ENCODE results near the gene SFSWAP.
"Not testable (repeated sequence)": the region's sequence is repeated elsewhere in the genome, so short reads cannot be mapped to it uniquely, and the experiment has no call there.

Gene SFSWAP

GRCh38 chr12:131680392-131681256 lies 30.3 kb upstream of the SFSWAP start:
- not testable (repeated sequence) for H3K4me1 ChIP-seq (ENCODE audit: control insufficient read depth in 1 of 2, insufficient read depth in 2 of 2, low read length in 2 of 2); H3K27me3 ChIP-seq (ENCODE audit: low read depth, low read length); H3K27ac ChIP-seq (ENCODE audit: low read length); H3K9me3 ChIP-seq (ENCODE audit: control insufficient read depth in 1 of 2, low read length in 2 of 2); H3K4me3 ChIP-seq (ENCODE audit: low read depth in 1 of 2, low read length in 2 of 2); H3K36me3 ChIP-seq (ENCODE audit: control insufficient read depth in 1 of 2, insufficient read depth in 2 of 2, low read length in 2 of 2)

GRCh38 chr12:131681257-131681620 lies 29.7 kb upstream of the SFSWAP start:
- H3K4me3 ChIP-seq (ENCODE audit: low read depth in 1 of 2, low read length in 2 of 2) = no peak overlapping the region
- H3K27me3 ChIP-seq (ENCODE audit: low read depth, low read length) = no peaks in the 10 kb centered on the region
- H3K36me3 ChIP-seq (ENCODE audit: control insufficient read depth in 1 of 2, insufficient read depth in 2 of 2, low read length in 2 of 2) = no peaks in the 10 kb centered on the region

GRCh38 chr12:131681746-131682509 lies 29.0 kb upstream of the SFSWAP start:
- H3K4me1 ChIP-seq (ENCODE audit: control insufficient read depth in 1 of 2, insufficient read depth in 2 of 2, low read length in 2 of 2); H3K4me3 ChIP-seq (ENCODE audit: low read depth in 1 of 2, low read length in 2 of 2); H3K27me3 ChIP-seq (ENCODE audit: low read depth, low read length); H3K9me3 ChIP-seq (ENCODE audit: control insufficient read depth in 1 of 2, low read length in 2 of 2); H3K36me3 ChIP-seq (ENCODE audit: control insufficient read depth in 1 of 2, insufficient read depth in 2 of 2, low read length in 2 of 2); H3K27ac ChIP-seq (ENCODE audit: low read length): not testable (repeated sequence)

More at GRCh38 chr12:131681257-131681620, 29.7 kb upstream of the SFSWAP start:
- no peak overlapping the region for H3K27ac ChIP-seq (ENCODE audit: low read length)
- H3K4me1 ChIP-seq (ENCODE audit: control insufficient read depth in 1 of 2, insufficient read depth in 2 of 2, low read length in 2 of 2) = no peaks in the 10 kb centered on the region
- no peaks in the 10 kb centered on the region for H3K9me3 ChIP-seq (ENCODE audit: control insufficient read depth in 1 of 2, low read length in 2 of 2)

- H3K36me3 ChIP-seq (ENCODE audit: control insufficient read depth in 1 of 2, insufficient read depth in 2 of 2, low read length in 2 of 2) = no peaks in the 10 kb centered on the region
- no peaks in the 10 kb centered on the region for H3K4me1 ChIP-seq (ENCODE audit: control insufficient read depth in 1 of 2, insufficient read depth in 2 of 2, low read length in 2 of 2)
- H3K9me3 ChIP-seq (ENCODE audit: control insufficient read depth in 1 of 2, low read length in 2 of 2) = no peaks in the 10 kb centered on the region
- H3K27me3 ChIP-seq (ENCODE audit: low read depth, low read length) = no peaks in the 10 kb centered on the region
- no peak overlapping the region for H3K27ac ChIP-seq (ENCODE audit: low read length)
- no peak overlapping the region for H3K4me3 ChIP-seq (ENCODE audit: low read depth in 1 of 2, low read length in 2 of 2)
These were observed 28.4 kb upstream of the SFSWAP start for GRCh38 chr12:131682510-131682895.

GRCh38 chr12:131683266-131684014 lies 27.4 kb upstream of the SFSWAP start:
- Histone ChIP-seq H3K36me3 (ENCODE audit: control insufficient read depth in 1 of 2, insufficient read depth in 2 of 2, low read length in 2 of 2) (no peaks in the 10 kb centered on the region), H3K4me3 (ENCODE audit: low read depth in 1 of 2, low read length in 2 of 2) (no peak overlapping the region), H3K9me3 (ENCODE audit: control insufficient read depth in 1 of 2, low read length in 2 of 2) (no peaks in the 10 kb centered on the region), H3K27ac (ENCODE audit: low read length) (no peak overlapping the region), H3K27me3 (ENCODE audit: low read depth, low read length) (no peaks in the 10 kb centered on the region), H3K4me1 (ENCODE audit: control insufficient read depth in 1 of 2, insufficient read depth in 2 of 2, low read length in 2 of 2) (no peaks in the 10 kb centered on the region)

GRCh38 chr12:131684015-131684725 lies 26.7 kb upstream of the SFSWAP start:
- H3K36me3 ChIP-seq (ENCODE audit: control insufficient read depth in 1 of 2, insufficient read depth in 2 of 2, low read length in 2 of 2) = no peaks in the 10 kb centered on the region
- no peak overlapping the region for H3K4me3 ChIP-seq (ENCODE audit: low read depth in 1 of 2, low read length in 2 of 2)
- no peaks in the 10 kb centered on the region for H3K9me3 ChIP-seq (ENCODE audit: control insufficient read depth in 1 of 2, low read length in 2 of 2)
- H3K27me3 ChIP-seq (ENCODE audit: low read depth, low read length) = no peaks in the 10 kb centered on the region
- no peak overlapping the region for H3K27ac ChIP-seq (ENCODE audit: low read length)
- H3K4me1 ChIP-seq (ENCODE audit: control insufficient read depth in 1 of 2, insufficient read depth in 2 of 2, low read length in 2 of 2) = no peaks in the 10 kb centered on the region

- H3K9me3 ChIP-seq (ENCODE audit: control insufficient read depth in 1 of 2, low read length in 2 of 2) = no peaks in the 10 kb centered on the region
- no peak overlapping the region for H3K27ac ChIP-seq (ENCODE audit: low read length)
- no peaks in the 10 kb centered on the region for H3K27me3 ChIP-seq (ENCODE audit: low read depth, low read length)
- no peaks in the 10 kb centered on the region for H3K4me1 ChIP-seq (ENCODE audit: control insufficient read depth in 1 of 2, insufficient read depth in 2 of 2, low read length in 2 of 2)
- H3K36me3 ChIP-seq (ENCODE audit: control insufficient read depth in 1 of 2, insufficient read depth in 2 of 2, low read length in 2 of 2) = no peaks in the 10 kb centered on the region
- no peak overlapping the region for H3K4me3 ChIP-seq (ENCODE audit: low read depth in 1 of 2, low read length in 2 of 2)
These were observed 23.4 kb upstream of the SFSWAP start for GRCh38 chr12:131687346-131688125.

GRCh38 chr12:131688131-131688844 lies 22.6 kb upstream of the SFSWAP start:
- Histone ChIP-seq H3K4me1 (ENCODE audit: control insufficient read depth in 1 of 2, insufficient read depth in 2 of 2, low read length in 2 of 2) (no peaks in the 10 kb centered on the region), H3K36me3 (ENCODE audit: control insufficient read depth in 1 of 2, insufficient read depth in 2 of 2, low read length in 2 of 2) (no peaks in the 10 kb centered on the region), H3K9me3 (ENCODE audit: control insufficient read depth in 1 of 2, low read length in 2 of 2) (no peaks in the 10 kb centered on the region), H3K27ac (ENCODE audit: low read length) (no peak overlapping the region), H3K4me3 (ENCODE audit: low read depth in 1 of 2, low read length in 2 of 2) (no peak overlapping the region), H3K27me3 (ENCODE audit: low read depth, low read length) (no peaks in the 10 kb centered on the region)

- H3K4me3 ChIP-seq (ENCODE audit: low read depth in 1 of 2, low read length in 2 of 2) = no peak overlapping the region
- no peak overlapping the region for H3K27ac ChIP-seq (ENCODE audit: low read length)
- no peaks in the 10 kb centered on the region for H3K9me3 ChIP-seq (ENCODE audit: control insufficient read depth in 1 of 2, low read length in 2 of 2)
- no peaks in the 10 kb centered on the region for H3K4me1 ChIP-seq (ENCODE audit: control insufficient read depth in 1 of 2, insufficient read depth in 2 of 2, low read length in 2 of 2)
- no peaks in the 10 kb centered on the region for H3K36me3 ChIP-seq (ENCODE audit: control insufficient read depth in 1 of 2, insufficient read depth in 2 of 2, low read length in 2 of 2)
- H3K27me3 ChIP-seq (ENCODE audit: low read depth, low read length) = no peaks in the 10 kb centered on the region
These were observed 22.1 kb upstream of the SFSWAP start for GRCh38 chr12:131688845-131689154.

- H3K36me3 ChIP-seq (ENCODE audit: control insufficient read depth in 1 of 2, insufficient read depth in 2 of 2, low read length in 2 of 2) = no peaks in the 10 kb centered on the region
- no peaks in the 10 kb centered on the region for H3K9me3 ChIP-seq (ENCODE audit: control insufficient read depth in 1 of 2, low read length in 2 of 2)
- H3K27me3 ChIP-seq (ENCODE audit: low read depth, low read length) = no peaks in the 10 kb centered on the region
- H3K4me3 ChIP-seq (ENCODE audit: low read depth in 1 of 2, low read length in 2 of 2) = no peak overlapping the region
- H3K4me1 ChIP-seq (ENCODE audit: control insufficient read depth in 1 of 2, insufficient read depth in 2 of 2, low read length in 2 of 2) = no peaks in the 10 kb centered on the region
- no peak overlapping the region for H3K27ac ChIP-seq (ENCODE audit: low read length)
These were observed 20.6 kb upstream of the SFSWAP start for GRCh38 chr12:131690320-131690719.
